Osteoblast (primary cell): ENCODE measurements around the gene FLT3. TPM values are rescaled to one million over a fixed set of nuclear protein-coding genes. Genes with fewer than 3 reads are reported as not detected.
"Not testable (repeated sequence)": the region's sequence is repeated elsewhere in the genome, so short reads cannot be mapped to it uniquely, and the experiment has no call there.

Experiments used
- DNase-seq: peaks from one replicate; pipeline ENCODE4 v3.0.0; 2011; ENCODE audit warnings: low spot score, mixed read lengths; ENCODE audit not compliant: insufficient read length; ENCODE audit errors: missing footprints
- H2AFZ ChIP-seq: 2 replicates; pipeline ENCODE4 v1.6.0; 2011; ENCODE audit warnings: mild to moderate bottlenecking, low read length
- H3K27ac ChIP-seq: 2 replicates; pipeline ENCODE4 v1.5.1; 2011; ENCODE audit warnings: mild to moderate bottlenecking, low read depth, low read length, moderate library complexity
- H3K27me3 ChIP-seq: 2 replicates; pipeline ENCODE4 v1.6.0; 2012; ENCODE audit warnings: mild to moderate bottlenecking, control low read depth, inconsistent platforms, low read length, moderate library complexity; ENCODE audit not compliant: insufficient read depth
- H3K36me3 ChIP-seq: 2 replicates; pipeline ENCODE4 v1.5.1; 2011; ENCODE audit warnings: mild to moderate bottlenecking, low read length, control low read depth, moderate library complexity; ENCODE audit not compliant: insufficient read depth
- H3K4me1 ChIP-seq: 2 replicates; pipeline ENCODE4 v1.5.1; 2011; ENCODE audit warnings: mild to moderate bottlenecking, low read length, control low read depth, moderate library complexity; ENCODE audit not compliant: insufficient read depth
- H3K4me2 ChIP-seq: 2 replicates; pipeline ENCODE4 v1.6.0; 2011; ENCODE audit warnings: mild to moderate bottlenecking, low read length; ENCODE audit not compliant: insufficient read depth
- H3K4me3 ChIP-seq: fragments of 200-600 bp; sonication (generic); 3 replicates; pipeline ENCODE4 v1.5.1; 2012; ENCODE audit warnings: mild to moderate bottlenecking, low read length, inconsistent platforms; ENCODE audit not compliant: insufficient read depth
- H3K79me2 ChIP-seq: 2 replicates; pipeline ENCODE4 v1.6.0; 2012; ENCODE audit warnings: mild to moderate bottlenecking, low read length, control low read depth, inconsistent platforms; ENCODE audit not compliant: insufficient read depth
- H3K9me3 ChIP-seq: 2 replicates; pipeline ENCODE4 v1.5.1; 2011; ENCODE audit warnings: low read depth, low read length, control low read depth
- H4K20me1 ChIP-seq: 2 replicates; pipeline ENCODE4 v1.6.0; 2012; ENCODE audit warnings: mild to moderate bottlenecking, low read length, control low read depth; ENCODE audit not compliant: insufficient read depth
- total RNA-seq: library from RNA; depleted of rRNA; stranded (reverse); fragments of >200 nt; gene quantifications from 2 replicates; pipeline ENCODE4 v1.2.3, GENCODE V29; 2012
- TF ChIP-seq, protein P1 (sequence below): IDR thresholded peaks from 2 replicates; pipeline ENCODE4 v1.5.1; 2011; ENCODE audit warnings: mild to moderate bottlenecking, low read depth, low read length, moderate library complexity; ENCODE audit errors: extremely low read depth

FLT3 gene
- total RNA-seq, 1 donor: not detected

DNA sequence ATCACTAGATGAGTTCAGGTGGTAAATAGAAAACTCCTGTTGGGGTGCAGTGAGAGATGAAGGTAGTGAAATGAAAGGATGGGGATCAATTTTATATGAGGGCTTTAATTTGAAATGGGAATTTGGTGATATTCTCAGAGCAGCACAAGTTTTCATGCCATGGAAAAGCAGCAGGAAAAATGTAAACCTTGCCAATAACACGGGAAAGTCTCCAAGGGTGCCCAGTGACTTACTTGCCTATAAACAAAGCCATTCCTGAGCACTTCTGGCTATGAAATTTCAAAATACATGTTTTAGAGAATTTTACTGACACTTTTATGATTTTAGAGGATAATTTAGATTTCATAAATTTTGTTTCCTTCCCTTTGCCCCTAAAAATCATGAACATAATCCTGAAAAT, 16.4 kb upstream of the FLT3 start:
- no peaks in the 10 kb centered on the region for H4K20me1 ChIP-seq
- no peak for DNase-seq
- no peaks in the 10 kb centered on the region for H3K9me3 ChIP-seq
- no peaks in the 10 kb centered on the region for H3K36me3 ChIP-seq
- H3K79me2 ChIP-seq: no peaks in the 10 kb centered on the region
- H3K4me1 ChIP-seq: no peaks in the 10 kb centered on the region
- no peak overlapping the region for H3K4me2 ChIP-seq
- TF ChIP-seq, protein P1, sequence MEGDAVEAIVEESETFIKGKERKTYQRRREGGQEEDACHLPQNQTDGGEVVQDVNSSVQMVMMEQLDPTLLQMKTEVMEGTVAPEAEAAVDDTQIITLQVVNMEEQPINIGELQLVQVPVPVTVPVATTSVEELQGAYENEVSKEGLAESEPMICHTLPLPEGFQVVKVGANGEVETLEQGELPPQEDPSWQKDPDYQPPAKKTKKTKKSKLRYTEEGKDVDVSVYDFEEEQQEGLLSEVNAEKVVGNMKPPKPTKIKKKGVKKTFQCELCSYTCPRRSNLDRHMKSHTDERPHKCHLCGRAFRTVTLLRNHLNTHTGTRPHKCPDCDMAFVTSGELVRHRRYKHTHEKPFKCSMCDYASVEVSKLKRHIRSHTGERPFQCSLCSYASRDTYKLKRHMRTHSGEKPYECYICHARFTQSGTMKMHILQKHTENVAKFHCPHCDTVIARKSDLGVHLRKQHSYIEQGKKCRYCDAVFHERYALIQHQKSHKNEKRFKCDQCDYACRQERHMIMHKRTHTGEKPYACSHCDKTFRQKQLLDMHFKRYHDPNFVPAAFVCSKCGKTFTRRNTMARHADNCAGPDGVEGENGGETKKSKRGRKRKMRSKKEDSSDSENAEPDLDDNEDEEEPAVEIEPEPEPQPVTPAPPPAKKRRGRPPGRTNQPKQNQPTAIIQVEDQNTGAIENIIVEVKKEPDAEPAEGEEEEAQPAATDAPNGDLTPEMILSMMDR: no peak
- H2AFZ ChIP-seq: no peak overlapping the region
- no peak overlapping the region for H3K4me3 ChIP-seq
- no peak overlapping the region for H3K27ac ChIP-seq
- H3K27me3 ChIP-seq: no peaks in the 10 kb centered on the region

DNA sequence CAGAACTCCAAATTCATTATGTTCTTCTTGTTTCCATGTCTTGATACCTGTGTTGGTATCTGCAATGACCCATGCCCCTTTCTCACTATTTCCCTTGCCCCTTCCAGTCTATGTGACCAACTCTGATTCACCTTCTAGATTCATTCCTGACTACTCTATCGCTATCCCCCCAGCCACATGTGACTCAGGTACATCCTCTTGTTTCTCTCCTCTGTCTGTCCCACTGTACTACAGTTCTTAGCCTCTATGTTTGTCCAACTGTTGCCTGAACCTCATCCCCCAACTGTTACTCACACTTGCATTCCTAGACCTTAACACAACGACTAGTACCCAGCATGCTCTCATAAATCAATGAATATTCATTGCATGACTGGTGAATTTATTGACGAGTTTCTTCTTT, 10.0 kb upstream of the FLT3 start:
- no peaks in the 10 kb centered on the region for H3K9me3 ChIP-seq
- no peak overlapping the region for H3K27ac ChIP-seq
- DNase-seq: no peak
- TF ChIP-seq, protein P1: no peak
- H3K79me2 ChIP-seq: no peaks in the 10 kb centered on the region
- no peaks in the 10 kb centered on the region for H3K27me3 ChIP-seq
- H4K20me1 ChIP-seq: no peaks in the 10 kb centered on the region
- H3K4me2 ChIP-seq: no peak overlapping the region
- no peaks in the 10 kb centered on the region for H3K4me1 ChIP-seq
- no peaks in the 10 kb centered on the region for H3K36me3 ChIP-seq
- H2AFZ ChIP-seq: no peak overlapping the region
- no peak overlapping the region for H3K4me3 ChIP-seq

DNA sequence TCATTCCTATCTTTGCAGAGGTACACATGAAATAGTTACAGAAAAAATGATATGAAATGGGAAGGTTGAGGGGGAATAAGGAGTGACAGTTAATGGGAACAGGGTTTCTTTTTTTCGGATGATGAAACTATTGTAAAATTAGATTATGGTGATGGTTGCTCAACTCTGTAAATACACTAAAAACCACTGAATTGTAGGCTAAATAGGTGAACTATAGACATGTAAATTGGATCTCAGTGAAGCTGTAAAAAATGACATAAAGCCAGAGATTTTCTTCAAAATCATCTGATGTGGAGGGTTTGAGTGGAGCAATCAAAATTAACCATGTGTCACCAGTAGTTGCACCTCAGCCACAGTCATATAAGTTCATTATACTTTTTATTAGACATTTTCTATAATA, 6.6 kb upstream of the FLT3 start:
- no peak for DNase-seq
- no peaks in the 10 kb centered on the region for H4K20me1 ChIP-seq
- H3K27ac ChIP-seq: no peak overlapping the region
- H3K4me2 ChIP-seq: no peak overlapping the region
- no peak overlapping the region for H2AFZ ChIP-seq
- no peaks in the 10 kb centered on the region for H3K36me3 ChIP-seq
- no peaks in the 10 kb centered on the region for H3K79me2 ChIP-seq
- peaks cover 5% of the 10 kb centered on the region for H3K27me3 ChIP-seq
- TF ChIP-seq, protein P1: no peak
- no peak overlapping the region for H3K4me3 ChIP-seq
- H3K9me3 ChIP-seq: no peaks in the 10 kb centered on the region
- H3K4me1 ChIP-seq: no peaks in the 10 kb centered on the region

DNA sequence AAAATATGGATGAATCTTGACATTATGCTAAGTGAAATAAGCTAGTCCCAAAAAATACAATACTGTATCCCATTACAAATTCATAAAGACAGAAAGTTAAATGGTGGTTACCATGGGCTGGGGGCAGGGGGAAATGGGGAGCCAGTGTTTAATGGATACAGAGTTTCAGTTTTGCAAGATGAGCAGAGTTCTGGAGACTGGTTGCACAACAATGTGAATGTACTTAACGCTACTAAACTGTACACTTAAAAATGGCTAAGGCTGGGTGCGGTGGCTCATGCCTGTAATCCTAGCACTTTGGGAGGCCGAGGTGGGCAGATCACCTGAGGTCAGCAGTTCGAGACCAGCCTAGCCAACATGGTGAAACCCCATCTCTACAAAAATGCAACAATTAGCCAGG, 1.5 kb upstream of the FLT3 start:
- H3K27me3 ChIP-seq: peaks cover 51% of the 10 kb centered on the region
- not testable (repeated sequence) for H3K4me1 ChIP-seq, H4K20me1 ChIP-seq, H3K4me2 ChIP-seq, H3K36me3 ChIP-seq, DNase-seq, H3K9me3 ChIP-seq, H2AFZ ChIP-seq, H3K27ac ChIP-seq, H3K4me3 ChIP-seq, H3K79me2 ChIP-seq
